SU-DHL-6 (cell line): ENCODE measurements around the gene ZC3H18.

Experiments
- H2AFZ ChIP-seq: fragments of 200-600 bp; sonication (generic); 2 replicates; pipeline ENCODE4 v1.6.1; 2014; ENCODE audit warnings: low read depth, mild to moderate bottlenecking, moderate library complexity, mixed read lengths, antibody characterized with exemption, low read length; ENCODE audit not compliant: severe bottlenecking
- H3F3A ChIP-seq: fragments of 200-600 bp; shearing (Covaris generic); 2 replicates; pipeline ENCODE4 v1.6.0; 2016; ENCODE audit warnings: antibody characterized with exemption, mild to moderate bottlenecking; ENCODE audit not compliant: insufficient read depth
- H3K27ac ChIP-seq: fragments of 200-600 bp; sonication (generic); 2 replicates; pipeline ENCODE4 v1.5.1; 2016; ENCODE audit warnings: low read depth, mild to moderate bottlenecking, low read length, moderate library complexity, mixed read lengths
- H3K27me3 ChIP-seq: fragments of 200-600 bp; sonication (generic), shearing (Covaris generic); 2 replicates; pipeline ENCODE4 v1.6.0; 2014; ENCODE audit warnings: mild to moderate bottlenecking, low read length
- H3K36me3 ChIP-seq: fragments of 200-600 bp; sonication (generic); 2 replicates; pipeline ENCODE4 v1.6.1; 2014; ENCODE audit warnings: mild to moderate bottlenecking, low read length, mixed read lengths
- H3K4me2 ChIP-seq: fragments of 300-600, 200-600 bp; shearing (Covaris generic), sonication (generic); 2 replicates; pipeline ENCODE4 v1.6.0; 2014; ENCODE audit warnings: low read length, low read depth, mild to moderate bottlenecking; ENCODE audit not compliant: poor library complexity, severe bottlenecking
- H3K4me3 ChIP-seq: fragments of 200-600 bp; sonication (generic); 2 replicates; pipeline ENCODE4 v1.5.1; 2014; ENCODE audit warnings: antibody characterized with exemption, low read length, mild to moderate bottlenecking, mixed read lengths; ENCODE audit not compliant: insufficient read depth, poor library complexity, severe bottlenecking
- H3K79me2 ChIP-seq: fragments of 200-600 bp; sonication (generic); 2 replicates; pipeline ENCODE4 v1.6.1; 2014; ENCODE audit warnings: mild to moderate bottlenecking, low read length, moderate library complexity; ENCODE audit not compliant: insufficient read depth
- H3K9ac ChIP-seq: fragments of 200-600 bp; sonication (generic); 2 replicates; pipeline ENCODE4 v1.7.0; 2014; ENCODE audit warnings: mild to moderate bottlenecking, low read length
- H3K9me2 ChIP-seq: fragments of 200-600 bp; sonication (generic); replicated peaks from 2 replicates; pipeline ENCODE4 v1.6.1; 2014; ENCODE audit warnings: low read length; ENCODE audit not compliant: insufficient read depth
- H3K9me3 ChIP-seq: fragments of 200-600 bp; sonication (generic); 2 replicates; pipeline ENCODE4 v1.6.1; 2014; ENCODE audit warnings: low read length, mixed read lengths; ENCODE audit not compliant: insufficient read depth
- H4K20me1 ChIP-seq: fragments of 200-600 bp; sonication (generic); 2 replicates; pipeline ENCODE4 v1.6.1; 2014; ENCODE audit warnings: low read depth, mild to moderate bottlenecking, antibody characterized with exemption, low read length, moderate library complexity, mixed read lengths
- CTCF ChIP-seq: fragments of 200-600 bp; sonication (generic); IDR thresholded peaks from one replicate; pipeline ENCODE4 v1.5.1; 2017; ENCODE audit warnings: antibody characterized with exemption, mild to moderate bottlenecking, low read length, moderate library complexity; ENCODE audit not compliant: insufficient read depth, poor library complexity, severe bottlenecking
- EZH2phosphoT487 ChIP-seq: fragments of 200-600 bp; sonication (generic), shearing (Covaris generic); conservative IDR thresholded peaks from 2 replicates; pipeline ENCODE4 v1.6.1; 2018; ENCODE audit warnings: mild to moderate bottlenecking, antibody characterized with exemption, low read length, moderate library complexity, mixed read lengths

Gene ZC3H18

GRCh38 chr16:88525663-88525990, 44.6 kb upstream of the ZC3H18 start:
- no peak overlapping the region for H3K4me2 ChIP-seq
- H4K20me1 ChIP-seq = no peaks in the 10 kb centered on the region
- no peaks in the 10 kb centered on the region for H3K79me2 ChIP-seq
- TF ChIP-seq CTCF (no peak), EZH2phosphoT487 (no peak)
- no peak overlapping the region for H3K27ac ChIP-seq
- no peak overlapping the region for H2AFZ ChIP-seq
- H3F3A ChIP-seq = no peaks in the 10 kb centered on the region
- no peak overlapping the region for H3K9ac ChIP-seq
- H3K27me3 ChIP-seq = no peaks in the 10 kb centered on the region
- H3K36me3 ChIP-seq = no peaks in the 10 kb centered on the region
- H3K9me2 ChIP-seq = no peaks in the 10 kb centered on the region
- H3K9me3 ChIP-seq = no peaks in the 10 kb centered on the region
- no peak overlapping the region for H3K4me3 ChIP-seq

GRCh38 chr16:88526008-88526905, 43.9 kb upstream of the ZC3H18 start:
- Histone ChIP-seq H3K27ac (no peak overlapping the region), H3K9me3 (no peaks in the 10 kb centered on the region), H3K79me2 (no peaks in the 10 kb centered on the region), H3K27me3 (no peaks in the 10 kb centered on the region), H3K36me3 (no peaks in the 10 kb centered on the region), H2AFZ (no peak overlapping the region), H3K9me2 (no peaks in the 10 kb centered on the region), H3K9ac (no peak overlapping the region), H3K4me2 (no peak overlapping the region), H4K20me1 (no peaks in the 10 kb centered on the region), H3K4me3 (no peak overlapping the region), H3F3A (no peaks in the 10 kb centered on the region)
- TF ChIP-seq CTCF = no peak
- TF ChIP-seq EZH2phosphoT487 = no peak

GRCh38 chr16:88526906-88527185, 43.4 kb upstream of the ZC3H18 start:
- no peaks in the 10 kb centered on the region for H3K79me2 ChIP-seq
- no peak overlapping the region for H3K27ac ChIP-seq
- H3K4me3 ChIP-seq = no peak overlapping the region
- no peak overlapping the region for H2AFZ ChIP-seq
- no peak for TF ChIP-seq CTCF
- H3K36me3 ChIP-seq = no peaks in the 10 kb centered on the region
- no peaks in the 10 kb centered on the region for H3K9me2 ChIP-seq
- H4K20me1 ChIP-seq = no peaks in the 10 kb centered on the region
- no peak overlapping the region for H3K9ac ChIP-seq
- H3K27me3 ChIP-seq = no peaks in the 10 kb centered on the region
- H3K9me3 ChIP-seq = no peaks in the 10 kb centered on the region
- no peaks in the 10 kb centered on the region for H3F3A ChIP-seq
- no peak overlapping the region for H3K4me2 ChIP-seq
